KMS-11 (cell line): ENCODE results near the gene SPACA9.

ENCODE experiments used
- H2AFZ ChIP-seq: fragments of 200-600 bp; sonication (generic); 2 replicates; pipeline ENCODE4 v1.6.1; 2016; ENCODE audit warnings: antibody characterized with exemption, mixed run types, low read depth
- H3K27ac ChIP-seq: fragments of 200-600 bp; sonication (generic); 2 replicates; pipeline ENCODE4 v1.6.1; 2016; ENCODE audit warnings: mild to moderate bottlenecking, mixed run types
- H3K27me3 ChIP-seq: fragments of 200-600 bp; sonication (generic); 2 replicates; pipeline ENCODE4 v1.6.1; 2017; ENCODE audit warnings: mild to moderate bottlenecking, low read depth, mixed run types, moderate library complexity; ENCODE audit not compliant: insufficient read depth
- H3K36me3 ChIP-seq: fragments of 200-600 bp; sonication (generic); 2 replicates; pipeline ENCODE4 v1.6.1; 2017; ENCODE audit warnings: mild to moderate bottlenecking, mixed run types; ENCODE audit not compliant: insufficient read depth
- H3K4me1 ChIP-seq: fragments of 200-600 bp; sonication (generic); 2 replicates; pipeline ENCODE4 v1.6.1; 2016; ENCODE audit warnings: mild to moderate bottlenecking, low read depth, mixed run types; ENCODE audit not compliant: poor library complexity, severe bottlenecking
- H3K4me2 ChIP-seq: fragments of 200-600 bp; sonication (generic); 2 replicates; pipeline ENCODE4 v1.7.0; 2016; ENCODE audit warnings: mild to moderate bottlenecking, mixed run types
- H3K4me3 ChIP-seq: fragments of 200-600 bp; sonication (generic); IDR thresholded peaks from 2 replicates; pipeline ENCODE4 v1.6.1; 2017; ENCODE audit warnings: low read depth, low read length, mixed read lengths; ENCODE audit not compliant: insufficient read depth
- H3K79me2 ChIP-seq: fragments of 200-600 bp; sonication (generic); 2 replicates; pipeline ENCODE4 v1.6.1; 2016; ENCODE audit warnings: low read depth, mixed run types; ENCODE audit not compliant: insufficient read depth
- H3K9ac ChIP-seq: fragments of 200-600 bp; sonication (generic); 2 replicates; pipeline ENCODE4 v1.6.1; 2016; ENCODE audit warnings: mild to moderate bottlenecking, mixed run types
- H4K20me1 ChIP-seq: fragments of 200-600 bp; sonication (generic); 2 replicates; pipeline ENCODE4 v1.6.1; 2016; ENCODE audit warnings: mild to moderate bottlenecking, mixed run types; ENCODE audit not compliant: insufficient read depth
- TF ChIP-seq, protein P1 (sequence below): fragments of 200-600 bp; sonication (generic); conservative IDR thresholded peaks from 2 replicates; pipeline ENCODE4 v1.6.1; 2017; ENCODE audit warnings: low read depth, mild to moderate bottlenecking, antibody characterized with exemption, low read length, moderate library complexity, mixed read lengths

SPACA9 gene

GRCh38 chr9:132837501-132838286, 41.0 kb upstream of the SPACA9 start:
- no peak overlapping the region for H2AFZ ChIP-seq
- no peaks in the 10 kb centered on the region for H3K79me2 ChIP-seq
- no peak overlapping the region for H3K9ac ChIP-seq
- TF ChIP-seq, protein P1, sequence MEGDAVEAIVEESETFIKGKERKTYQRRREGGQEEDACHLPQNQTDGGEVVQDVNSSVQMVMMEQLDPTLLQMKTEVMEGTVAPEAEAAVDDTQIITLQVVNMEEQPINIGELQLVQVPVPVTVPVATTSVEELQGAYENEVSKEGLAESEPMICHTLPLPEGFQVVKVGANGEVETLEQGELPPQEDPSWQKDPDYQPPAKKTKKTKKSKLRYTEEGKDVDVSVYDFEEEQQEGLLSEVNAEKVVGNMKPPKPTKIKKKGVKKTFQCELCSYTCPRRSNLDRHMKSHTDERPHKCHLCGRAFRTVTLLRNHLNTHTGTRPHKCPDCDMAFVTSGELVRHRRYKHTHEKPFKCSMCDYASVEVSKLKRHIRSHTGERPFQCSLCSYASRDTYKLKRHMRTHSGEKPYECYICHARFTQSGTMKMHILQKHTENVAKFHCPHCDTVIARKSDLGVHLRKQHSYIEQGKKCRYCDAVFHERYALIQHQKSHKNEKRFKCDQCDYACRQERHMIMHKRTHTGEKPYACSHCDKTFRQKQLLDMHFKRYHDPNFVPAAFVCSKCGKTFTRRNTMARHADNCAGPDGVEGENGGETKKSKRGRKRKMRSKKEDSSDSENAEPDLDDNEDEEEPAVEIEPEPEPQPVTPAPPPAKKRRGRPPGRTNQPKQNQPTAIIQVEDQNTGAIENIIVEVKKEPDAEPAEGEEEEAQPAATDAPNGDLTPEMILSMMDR = no peak
- no peaks in the 10 kb centered on the region for H3K36me3 ChIP-seq
- H4K20me1 ChIP-seq = no peaks in the 10 kb centered on the region
- no peak overlapping the region for H3K4me2 ChIP-seq
- H3K4me1 ChIP-seq = no peaks in the 10 kb centered on the region
- H3K4me3 ChIP-seq = no peak overlapping the region
- no peak overlapping the region for H3K27ac ChIP-seq
- peaks cover 43% of the 10 kb centered on the region; the same call in 1 of the 2 replicates for H3K27me3 ChIP-seq

DNA sequence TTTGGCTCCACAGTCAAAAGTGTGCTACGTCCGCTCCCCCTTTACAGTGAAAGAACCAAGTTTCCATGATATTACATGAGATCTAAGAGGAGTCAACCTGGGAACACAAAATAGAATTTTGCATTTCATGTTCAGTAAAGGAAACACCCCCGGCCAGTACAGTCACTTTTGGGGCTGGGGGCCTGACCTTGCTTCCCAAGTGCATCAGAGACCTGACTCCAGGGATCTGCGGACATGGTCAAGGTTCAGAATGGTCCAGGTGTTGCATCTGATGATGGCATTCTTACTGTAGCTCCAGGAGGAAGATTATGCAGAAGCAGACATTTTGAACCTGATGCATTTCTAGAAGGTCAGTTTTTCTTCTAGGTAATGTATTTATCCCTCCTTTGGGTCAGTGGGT, 40.4 kb upstream of the SPACA9 start:
- Histone ChIP-seq H3K79me2 (no peaks in the 10 kb centered on the region), H3K27me3 (peaks cover 42% of the 10 kb centered on the region; the same call in 1 of the 2 replicates), H3K27ac (no peak overlapping the region), H3K36me3 (no peaks in the 10 kb centered on the region), H3K4me2 (no peak overlapping the region), H3K4me1 (no peaks in the 10 kb centered on the region), H2AFZ (no peak overlapping the region), H4K20me1 (no peaks in the 10 kb centered on the region), H3K9ac (no peak overlapping the region), H3K4me3 (no peak overlapping the region)
- TF ChIP-seq, protein P1 = no peak

DNA sequence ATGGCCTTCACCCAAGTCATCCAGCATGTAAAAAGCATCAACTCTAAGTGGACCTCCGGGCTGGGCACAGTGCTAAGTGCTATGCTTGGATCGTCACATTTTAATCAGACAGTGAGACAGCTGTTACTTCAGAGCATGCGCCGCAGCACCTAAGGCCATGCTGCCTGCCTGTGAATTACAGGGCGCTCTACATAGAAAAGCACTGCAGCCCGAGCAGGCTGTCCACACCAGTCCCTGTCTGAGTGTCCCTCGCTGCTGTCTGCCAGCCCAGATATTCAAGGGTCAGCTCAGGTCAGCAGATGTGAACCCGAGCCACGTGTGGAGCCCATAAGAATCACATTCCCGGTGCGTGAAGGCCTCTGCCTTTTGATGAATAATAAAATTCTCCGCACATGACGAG, 37.7 kb upstream of the SPACA9 start:
- TF ChIP-seq, protein P1 = no peak
- H3K36me3 ChIP-seq = no peaks in the 10 kb centered on the region
- H3K4me1 ChIP-seq = no peaks in the 10 kb centered on the region
- no peak overlapping the region for H3K4me2 ChIP-seq
- no peaks in the 10 kb centered on the region for H3K79me2 ChIP-seq
- peaks cover 20% of the 10 kb centered on the region; the same call in 1 of the 2 replicates for H3K27me3 ChIP-seq
- no peak overlapping the region for H3K4me3 ChIP-seq
- no peaks in the 10 kb centered on the region for H4K20me1 ChIP-seq
- no peak overlapping the region for H3K27ac ChIP-seq
- no peak overlapping the region for H3K9ac ChIP-seq
- no peak overlapping the region for H2AFZ ChIP-seq

- Histone ChIP-seq H4K20me1 (no peaks in the 10 kb centered on the region), H2AFZ (no peak overlapping the region), H3K9ac (no peak overlapping the region), H3K27ac (no peak overlapping the region), H3K4me1 (no peaks in the 10 kb centered on the region), H3K36me3 (no peaks in the 10 kb centered on the region), H3K4me2 (no peak overlapping the region), H3K79me2 (no peaks in the 10 kb centered on the region), H3K27me3 (peaks cover 16% of the 10 kb centered on the region; the same call in 1 of the 2 replicates), H3K4me3 (no peak overlapping the region)
- TF ChIP-seq, protein P1 = no peak
Measured at GRCh38 chr9:132842124-132843044, 36.3 kb upstream of the SPACA9 start.
